HuH-7 (cell line): ENCODE data around the gene DENND2A.
"Not testable (repeated sequence)": the region's sequence is repeated elsewhere in the genome, so short reads cannot be mapped to it uniquely, and the experiment has no call there.

ENCODE experiments used
- DNase-seq: peaks from one replicate; pipeline ENCODE4 v3.0.0; 2011; ENCODE audit warnings: low spot score

The DENND2A gene

DNA sequence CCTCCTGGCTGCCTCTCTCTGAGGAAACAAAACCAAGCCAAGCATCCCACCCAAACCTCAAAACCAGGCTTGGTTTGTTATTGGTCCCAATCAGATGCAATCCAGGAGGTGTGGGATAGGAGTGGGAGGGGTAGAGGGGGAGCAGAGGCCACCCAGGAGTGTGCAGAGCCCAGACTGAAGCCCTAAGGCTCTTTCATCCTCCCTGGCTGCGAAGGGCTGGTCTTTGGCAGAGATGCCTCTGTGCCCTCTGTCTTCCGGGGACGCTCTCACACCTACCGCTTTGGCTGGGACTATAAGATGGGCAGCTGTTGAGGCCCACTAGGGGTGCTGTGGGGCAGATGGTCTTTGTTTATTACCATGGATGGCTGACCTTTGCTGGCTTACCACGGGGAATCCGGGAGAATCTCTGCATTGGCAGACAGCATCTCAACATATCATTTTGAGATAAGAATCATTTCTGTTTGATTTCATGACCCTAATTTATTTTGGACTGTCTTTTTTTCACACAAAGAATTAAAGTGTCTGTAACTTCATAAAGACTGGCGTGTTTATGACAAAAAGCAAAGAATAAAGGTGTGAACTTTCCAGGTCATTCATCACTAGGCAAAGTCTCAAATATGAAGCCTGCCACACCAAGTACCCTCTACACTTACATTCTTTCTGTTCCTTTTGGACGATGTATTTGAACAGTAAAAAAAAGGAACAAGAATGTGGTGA lies 6.5 kb upstream of the DENND2A start:
- DNase-seq: peak; percentile 88

- DNase-seq: peak; percentile 65
These were observed 4.7 kb upstream of the DENND2A start for GRCh38 chr7:140645166-140645900.

- DNase-seq: not testable (repeated sequence)
These were observed 4.1 kb upstream of the DENND2A start for GRCh38 chr7:140644761-140645160.

DNA sequence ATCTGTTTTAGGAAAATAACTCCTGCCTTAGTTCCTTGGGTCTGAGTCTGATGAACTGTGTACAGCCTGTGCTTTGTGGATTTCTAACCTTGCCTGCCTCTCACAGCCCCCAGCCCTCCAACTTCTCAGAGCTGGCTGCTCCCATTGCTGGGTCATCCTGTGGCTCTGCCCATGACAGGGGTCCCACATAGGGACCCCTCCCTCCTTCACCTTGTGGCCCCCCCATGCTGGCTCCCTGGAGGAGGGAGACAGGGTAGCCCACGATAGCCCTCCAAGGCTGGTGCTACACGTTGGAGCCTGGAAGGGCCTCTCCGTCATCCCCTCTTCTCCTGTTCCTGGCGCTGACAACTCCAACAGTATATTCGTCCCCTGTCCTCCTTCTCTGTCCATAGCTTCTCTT lies 2.8 kb upstream of the DENND2A start:
- no peak for DNase-seq

DNA sequence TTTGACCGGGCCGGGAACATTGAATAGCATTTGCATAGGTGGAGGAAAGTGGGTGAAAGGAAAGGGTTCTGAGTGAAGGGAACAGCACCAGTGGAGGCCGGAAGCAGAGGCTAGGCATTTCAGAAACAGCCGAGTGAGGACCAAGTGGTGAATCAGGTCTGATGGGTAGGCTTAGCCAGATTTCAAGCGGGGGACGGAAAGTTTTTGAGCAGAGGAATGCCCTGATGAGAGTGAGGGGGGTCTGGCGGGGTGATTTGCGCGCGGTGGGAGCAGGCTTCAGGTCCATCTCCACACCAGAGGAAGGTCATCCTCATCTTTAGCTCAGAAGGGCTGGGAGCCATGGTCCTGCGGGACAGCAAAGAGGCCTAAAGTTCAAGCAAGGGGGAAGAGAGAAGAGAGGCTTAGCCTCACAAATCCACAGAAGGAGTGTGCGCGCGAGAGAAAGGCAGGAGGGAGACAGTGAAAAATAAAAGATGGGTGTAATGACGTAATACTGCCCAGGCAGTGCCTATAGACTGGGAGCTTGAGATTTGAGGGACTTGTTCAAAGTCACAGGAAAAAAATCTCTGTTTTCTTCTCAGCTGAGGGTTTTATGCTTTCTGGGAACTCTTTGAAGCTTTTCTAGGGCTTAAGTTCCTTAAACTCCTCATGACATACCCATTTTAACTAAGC lies 1.0 kb upstream of the DENND2A start:
- no peak for DNase-seq

GRCh38 chr7:140640060-140640637 lies 464 bp downstream of the DENND2A start:
- peak; percentile 69 for DNase-seq

DNA sequence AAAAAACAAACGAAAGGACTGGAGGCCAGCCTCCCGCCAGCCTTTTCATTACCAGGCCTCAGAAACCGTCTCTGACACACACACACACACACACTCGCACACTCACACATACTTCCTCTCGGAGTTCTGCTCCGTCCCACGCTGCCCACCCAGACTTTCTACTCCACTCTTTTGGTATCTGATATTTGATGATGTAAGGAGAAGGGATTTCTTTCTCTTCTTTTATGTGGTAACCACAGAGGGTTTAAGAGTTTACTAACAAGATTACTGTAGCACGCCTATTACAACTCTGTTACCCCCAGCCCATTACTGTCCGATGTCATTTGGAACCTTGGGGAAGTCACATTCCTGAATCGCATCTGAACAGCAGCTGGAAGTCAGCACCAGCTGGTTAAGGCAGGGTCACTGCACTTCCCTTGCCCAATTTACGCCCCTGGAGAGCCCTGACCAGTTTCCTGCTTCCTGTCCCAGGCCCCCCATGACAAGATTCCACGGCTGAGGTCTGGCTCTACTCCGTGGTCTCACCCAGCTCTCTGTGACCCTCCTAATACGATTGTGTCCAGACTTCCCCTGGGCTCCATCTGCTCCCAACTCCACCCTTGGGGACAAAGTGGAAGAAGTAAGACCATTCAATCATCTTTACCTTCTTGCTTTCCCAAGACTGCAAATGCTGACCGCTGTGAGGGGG lies 1.1 kb downstream of the DENND2A start:
- DNase-seq: no peak

- DNase-seq: no peak
These were observed 2.3 kb downstream of the DENND2A start for GRCh38 chr7:140638173-140638791.

GRCh38 chr7:140637400-140637799 lies 3.2 kb downstream of the DENND2A start:
- DNase-seq: no peak

DNA sequence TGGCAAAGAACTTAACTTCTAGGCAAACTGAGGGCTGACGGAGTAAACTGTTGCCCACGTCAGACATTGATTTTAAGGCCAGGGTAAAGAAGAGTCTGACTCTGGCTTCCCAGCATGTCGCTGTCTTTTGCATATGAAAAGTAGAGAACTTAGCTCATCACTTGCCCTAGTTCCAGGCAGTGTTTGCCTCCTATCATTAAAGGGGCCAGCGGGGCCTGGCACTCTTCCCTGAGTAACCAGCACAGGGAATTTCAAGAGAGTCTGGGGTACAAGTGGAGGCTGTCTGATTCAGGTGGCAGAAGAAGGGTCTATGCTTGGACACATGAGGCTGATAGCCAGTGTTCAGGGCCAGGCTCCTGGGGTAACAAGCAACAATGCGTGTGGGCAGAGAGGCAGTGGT lies 4.8 kb downstream of the DENND2A start:
- DNase-seq: no peak

- DNase-seq: no peak
These were observed 5.3 kb downstream of the DENND2A start for GRCh38 chr7:140635345-140635744.

- DNase-seq: no peak
These were observed 9.0 kb downstream of the DENND2A start for GRCh38 chr7:140631602-140632001.

- no peak for DNase-seq
These were observed 9.6 kb downstream of the DENND2A start for GRCh38 chr7:140631021-140631420.

GRCh38 chr7:140625908-140626868 lies 14.4 kb downstream of the DENND2A start:
- DNase-seq: no peak

- DNase-seq: not testable (repeated sequence)
These were observed 15.4 kb downstream of the DENND2A start for GRCh38 chr7:140625192-140625558.

- DNase-seq: no peak
These were observed 16.0 kb downstream of the DENND2A start for GRCh38 chr7:140624392-140625191.

GRCh38 chr7:140623980-140624379 lies 16.6 kb downstream of the DENND2A start:
- no peak for DNase-seq

DNA sequence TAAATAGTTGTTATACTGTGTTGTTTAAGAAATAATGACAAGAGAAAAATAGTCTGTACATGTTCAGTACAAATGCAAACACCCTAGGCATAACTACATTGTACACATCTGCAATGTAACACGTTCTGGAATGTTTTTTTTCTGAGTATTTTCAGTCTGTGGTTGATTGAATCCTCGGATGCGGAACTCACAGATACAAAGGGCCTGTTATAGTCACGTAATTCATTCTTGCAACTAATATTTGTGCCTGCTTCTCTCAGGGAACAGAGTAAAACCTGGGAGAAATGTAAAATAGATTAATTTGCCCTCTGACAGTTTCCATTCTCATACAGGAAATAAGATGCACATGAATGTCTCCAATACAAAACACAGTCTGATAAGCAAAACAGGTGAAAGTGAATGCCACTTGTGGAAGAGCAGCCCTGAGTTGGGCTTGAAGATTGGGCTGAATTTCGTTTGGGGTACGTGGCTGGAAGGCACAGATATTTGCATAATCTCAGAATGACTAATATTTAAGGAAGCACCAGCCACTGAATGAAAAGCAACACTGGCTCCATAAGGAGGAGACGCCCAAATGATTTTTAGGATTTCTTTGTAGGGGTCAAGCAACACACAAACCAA lies 19.1 kb downstream of the DENND2A start:
- DNase-seq: no peak

- not testable (repeated sequence) for DNase-seq
These were observed 20.6 kb downstream of the DENND2A start for GRCh38 chr7:140619915-140620510.
